Kasumi-1 (cell line): ENCODE results near the gene CTPS1.

ENCODE experiments used
- DNase-seq, 2 experiments: peaks; one replicate each; lab custom pipeline; 2025; lab: John Stamatoyannopoulos, UW

CTPS1 gene

DNA sequence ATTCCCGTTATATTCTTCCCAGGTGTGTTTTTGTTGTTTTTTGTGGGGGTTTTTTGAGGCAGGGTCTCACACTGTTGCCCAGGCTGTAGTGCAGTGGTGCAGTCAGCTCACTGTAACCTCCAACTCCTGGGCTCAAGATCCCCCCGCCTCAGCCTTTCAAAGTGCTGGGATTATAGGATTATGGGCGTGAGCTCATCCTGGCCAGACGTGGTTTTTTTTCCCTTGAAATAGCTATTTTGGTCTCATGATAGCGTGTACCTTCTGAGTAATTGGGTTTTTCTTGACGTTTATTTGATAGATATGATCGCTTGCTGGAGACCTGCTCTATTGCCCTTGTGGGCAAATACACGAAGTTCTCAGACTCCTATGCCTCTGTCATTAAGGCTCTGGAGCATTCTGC lies 17.6 kb downstream of the CTPS1 start:
- no peak for DNase-seq

DNA sequence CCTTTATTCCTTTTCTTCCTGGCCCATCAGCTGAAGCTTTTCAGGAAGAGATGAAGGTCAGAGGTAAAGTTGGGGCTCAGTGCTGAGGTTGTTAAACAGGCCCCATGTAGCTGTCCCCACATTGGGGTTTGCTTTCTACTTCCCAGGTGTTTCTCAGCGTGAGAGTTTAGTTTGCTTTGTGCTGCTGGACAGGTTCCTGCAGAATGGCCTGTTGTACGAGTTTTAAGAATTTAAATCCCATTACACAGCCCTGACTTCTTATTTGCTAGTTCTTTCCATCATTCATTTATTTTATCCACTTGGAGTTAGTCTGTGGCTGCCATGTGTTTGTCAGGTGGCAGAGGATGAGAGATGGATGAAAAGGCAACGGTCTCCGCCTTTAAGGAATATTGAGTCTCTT lies 19.2 kb downstream of the CTPS1 start:
- DNase-seq: no peak

DNA sequence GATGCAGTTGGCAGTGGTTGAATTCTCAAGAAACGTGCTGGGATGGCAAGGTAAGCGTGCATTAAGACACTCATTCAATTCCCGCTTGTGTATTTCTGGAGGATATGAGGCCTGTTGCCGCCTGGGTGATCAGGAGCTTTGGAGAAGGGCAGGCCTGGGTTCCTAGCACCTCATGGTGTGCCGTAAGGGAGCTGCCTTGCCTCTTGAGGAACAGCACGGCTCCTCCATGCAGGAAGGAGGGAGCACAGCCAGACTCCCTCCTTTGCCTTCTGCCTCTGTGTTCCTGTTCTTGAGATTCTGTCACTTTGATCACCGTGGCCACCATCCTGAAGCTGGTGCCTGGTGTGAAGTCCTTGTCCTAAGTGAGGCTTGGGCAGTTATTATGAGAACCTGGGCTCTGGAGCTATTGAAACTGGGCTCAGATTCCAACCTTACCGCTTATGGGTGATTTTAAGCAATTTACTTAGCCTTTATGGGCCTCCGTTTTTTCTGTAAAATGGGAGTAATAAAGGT lies 23.7 kb downstream of the CTPS1 start:
- no peak for DNase-seq

DNA sequence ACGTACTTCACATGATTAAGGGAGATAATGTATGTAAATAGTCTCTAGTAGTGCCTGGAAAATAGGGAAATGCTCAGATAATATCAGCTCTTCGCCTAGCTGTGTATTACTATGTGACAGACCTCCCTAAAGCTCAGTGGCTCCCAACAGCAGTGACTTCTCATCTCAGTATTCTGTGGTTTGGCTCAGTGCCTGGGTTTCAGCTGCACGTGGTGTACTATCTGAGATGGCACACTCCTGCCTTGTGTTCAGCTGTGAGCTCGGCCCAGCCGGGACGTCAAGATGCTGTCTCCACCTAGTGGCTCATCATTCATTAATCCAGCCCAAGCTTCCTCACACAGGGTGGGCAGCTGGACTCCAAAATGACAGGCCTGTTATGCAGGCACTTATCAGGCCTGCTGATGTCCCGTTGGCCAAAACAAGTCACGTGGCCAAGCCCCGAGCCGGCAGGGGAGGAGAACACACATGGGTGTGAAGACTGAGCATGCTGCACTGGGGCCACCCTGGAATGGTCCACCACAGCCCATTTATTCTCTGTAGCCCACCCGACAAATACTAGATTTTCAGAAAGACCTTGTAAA lies 24.2 kb downstream of the CTPS1 start:
- peak; percentile 99 to 100 for DNase-seq

DNA sequence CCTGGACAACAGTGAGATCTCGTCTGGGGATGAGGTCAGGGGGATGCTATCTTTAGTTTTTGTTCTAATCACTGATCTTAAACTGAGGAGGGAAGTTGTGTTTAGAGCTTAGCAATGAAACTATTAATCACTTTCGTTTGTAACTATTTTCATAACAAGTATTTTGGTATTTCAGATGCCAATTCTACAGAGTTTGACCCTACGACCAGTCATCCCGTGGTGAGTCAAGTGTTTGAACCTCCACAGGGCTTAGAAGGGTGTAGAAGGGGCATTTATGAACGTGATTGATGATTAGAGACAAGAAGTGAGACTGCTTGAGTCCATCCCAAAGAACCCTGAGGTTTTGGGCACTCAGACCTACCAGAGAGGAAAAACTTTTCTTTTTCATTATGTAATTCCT lies 26.4 kb downstream of the CTPS1 start:
- no peak for DNase-seq

DNA sequence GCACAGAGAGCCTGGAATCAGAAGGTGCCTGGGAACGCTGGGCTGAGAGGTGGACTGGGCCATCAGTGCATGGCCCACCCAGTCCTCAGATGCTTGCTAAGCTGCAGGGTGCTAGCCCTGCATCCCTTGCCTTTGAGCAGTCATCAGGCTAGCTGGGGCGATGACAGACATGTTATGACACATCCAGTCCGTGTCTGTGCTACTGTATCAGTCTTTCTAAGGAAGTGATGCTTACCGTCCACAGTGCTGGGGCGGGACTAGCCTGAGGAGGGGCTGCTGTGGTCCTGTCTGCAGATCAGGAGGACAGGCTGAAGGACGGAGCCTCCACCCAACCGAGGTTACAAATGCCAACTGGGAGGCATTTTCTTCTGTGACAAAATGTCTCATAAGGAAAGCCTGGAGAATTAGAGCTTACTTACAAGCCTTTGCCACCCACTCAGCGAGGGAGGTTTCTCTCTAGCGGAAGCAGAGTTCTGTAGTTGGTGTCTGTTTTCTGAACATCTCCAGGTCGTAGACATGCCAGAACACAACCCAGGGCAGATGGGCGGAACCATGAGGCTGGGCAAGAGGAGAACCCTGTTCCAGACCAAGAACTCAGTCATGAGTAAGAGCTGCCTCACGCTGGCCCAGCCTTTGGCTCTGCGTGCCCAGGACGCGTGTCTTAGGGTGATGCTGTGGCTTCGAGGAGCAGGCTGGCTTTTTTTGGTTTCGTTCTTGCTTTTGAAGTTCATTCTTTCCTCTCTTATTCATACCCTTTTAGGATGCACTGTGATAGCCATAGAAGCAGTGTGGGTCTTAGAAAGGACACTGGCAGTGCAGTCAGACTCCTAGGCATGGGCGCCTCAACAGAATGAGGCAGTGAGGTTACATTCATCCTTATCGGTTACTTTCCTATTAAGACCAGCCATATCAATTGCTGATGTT lies 27.7 kb downstream of the CTPS1 start:
- no peak for DNase-seq

DNA sequence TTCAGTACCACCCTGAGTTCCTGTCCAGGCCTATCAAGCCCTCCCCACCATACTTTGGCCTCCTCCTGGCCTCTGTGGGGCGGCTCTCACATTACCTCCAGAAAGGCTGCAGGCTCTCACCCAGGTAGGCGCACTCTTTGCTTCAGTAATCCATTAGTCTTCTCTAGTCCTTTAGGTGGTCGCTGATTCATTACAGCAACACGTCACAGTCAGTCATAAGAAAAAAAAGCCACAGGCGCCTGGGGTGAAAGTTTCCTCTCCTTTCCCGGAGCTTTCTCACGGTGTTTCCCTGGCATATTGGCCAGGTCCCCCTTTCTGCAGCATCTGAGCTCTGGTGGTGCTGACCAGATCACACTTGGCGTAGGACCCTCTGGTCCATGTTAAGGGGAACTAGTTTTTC lies 30.0 kb downstream of the CTPS1 start:
- DNase-seq: no peak

DNA sequence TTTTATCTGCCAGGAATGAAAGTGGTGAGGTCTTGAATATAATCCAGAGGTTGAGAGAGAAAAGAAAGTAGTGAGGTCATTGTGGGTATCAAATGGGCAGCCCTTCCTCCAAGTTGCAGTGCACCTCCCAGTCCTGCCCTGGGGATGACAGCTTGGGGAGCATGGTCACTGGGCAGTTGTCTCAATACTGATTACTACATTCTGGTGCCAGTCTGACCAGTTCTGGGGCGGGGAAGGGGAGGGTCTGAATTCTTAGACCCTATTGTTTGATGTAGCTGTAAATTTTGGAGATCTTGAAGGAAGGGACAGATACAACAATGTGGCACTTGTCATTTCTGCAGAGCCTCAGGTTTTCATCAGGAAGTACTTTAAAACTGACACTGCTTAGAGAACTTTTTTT lies 30.8 kb downstream of the CTPS1 start:
- no peak for DNase-seq

DNA sequence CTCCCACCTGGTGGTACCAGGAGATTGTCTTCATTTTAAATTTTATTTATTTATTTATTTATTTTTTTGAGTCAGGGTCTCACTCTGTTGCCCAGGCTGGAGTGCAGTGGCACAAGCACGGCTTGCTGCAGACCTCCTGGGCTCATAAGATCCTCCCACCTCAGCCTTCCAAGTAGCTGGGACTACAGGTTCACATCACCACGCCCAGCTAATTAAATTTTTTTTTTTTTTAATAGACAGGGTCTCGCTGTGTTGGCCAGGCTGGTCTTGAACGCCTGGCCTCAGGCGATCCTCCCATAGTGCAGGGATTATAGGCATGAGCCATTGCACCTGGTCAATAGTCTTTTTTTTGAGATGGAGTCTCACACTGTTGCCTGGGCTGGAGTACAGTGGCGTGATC lies 33.5 kb downstream of the CTPS1 start:
- DNase-seq: no peak

DNA sequence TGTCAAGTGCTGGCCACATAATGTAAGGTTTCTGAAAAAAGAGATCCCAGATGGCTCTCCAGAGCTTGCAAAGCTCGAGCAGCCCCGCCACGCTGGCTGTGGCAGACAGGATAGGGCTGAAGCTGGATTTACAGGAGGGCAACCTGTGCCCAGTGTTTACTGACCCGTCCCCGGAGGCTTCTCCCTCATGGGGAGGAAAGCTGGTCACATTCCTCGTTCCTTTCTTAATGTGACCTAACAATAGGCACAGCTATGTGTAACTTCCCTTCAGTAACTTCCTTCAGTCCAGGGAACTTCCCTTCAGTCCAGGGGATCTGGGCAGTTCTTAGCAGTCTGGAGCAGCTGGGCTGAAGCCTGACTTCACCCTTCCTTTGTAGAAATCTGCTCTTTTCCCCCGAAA lies 34.3 kb downstream of the CTPS1 start:
- DNase-seq: peak in 1 of 2 experiments; percentile 6

DNA sequence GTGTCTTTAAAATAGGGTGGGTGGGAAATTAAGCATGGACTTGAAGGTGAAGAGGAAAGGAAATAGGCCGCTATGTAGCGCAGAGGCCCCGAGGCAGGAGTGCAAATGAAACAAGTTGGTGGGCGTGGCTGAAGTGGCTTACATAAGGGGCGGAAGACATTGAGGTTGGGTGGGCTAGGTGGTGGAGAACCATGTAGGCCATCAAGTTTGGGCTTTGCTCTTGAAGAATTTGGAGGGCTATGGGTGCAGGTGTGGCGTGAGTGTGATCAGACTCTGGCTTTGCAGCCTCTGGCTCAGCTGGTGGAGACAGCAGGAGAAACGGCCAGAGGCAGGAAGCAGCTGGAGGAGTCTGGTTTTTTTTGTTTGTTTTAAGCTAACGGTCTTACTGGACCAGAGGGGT lies 35.4 kb downstream of the CTPS1 start:
- no peak for DNase-seq

DNA sequence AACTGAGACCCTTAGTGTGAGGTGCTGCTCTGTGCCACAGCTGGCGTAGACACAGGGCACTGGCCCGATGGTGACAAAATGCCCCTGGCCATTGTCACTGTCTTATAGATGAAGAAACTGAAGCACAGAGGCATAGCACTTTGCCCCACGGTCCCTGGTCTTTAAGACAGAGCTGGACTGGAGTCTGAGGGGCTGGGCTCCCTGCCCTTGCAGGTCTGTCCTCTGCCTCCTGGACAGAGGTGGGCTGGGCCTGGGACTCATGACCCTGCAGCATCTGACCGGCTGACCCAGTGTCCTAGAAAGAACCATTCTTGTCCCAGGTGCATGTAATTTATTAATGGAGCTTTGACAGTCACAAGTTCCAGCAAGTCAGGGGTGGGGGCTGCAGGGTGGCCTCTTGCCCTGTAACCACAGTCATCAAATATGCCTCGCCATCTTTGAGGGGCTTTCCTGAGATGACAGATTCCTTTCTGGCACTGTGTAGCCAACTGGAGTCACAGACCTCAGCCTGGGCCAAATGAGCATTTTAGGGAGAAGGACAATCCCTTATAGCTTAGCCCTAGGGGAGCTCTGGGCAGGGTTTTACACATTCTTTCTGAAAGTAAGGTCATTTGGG lies 35.9 kb downstream of the CTPS1 start:
- no peak for DNase-seq

DNA sequence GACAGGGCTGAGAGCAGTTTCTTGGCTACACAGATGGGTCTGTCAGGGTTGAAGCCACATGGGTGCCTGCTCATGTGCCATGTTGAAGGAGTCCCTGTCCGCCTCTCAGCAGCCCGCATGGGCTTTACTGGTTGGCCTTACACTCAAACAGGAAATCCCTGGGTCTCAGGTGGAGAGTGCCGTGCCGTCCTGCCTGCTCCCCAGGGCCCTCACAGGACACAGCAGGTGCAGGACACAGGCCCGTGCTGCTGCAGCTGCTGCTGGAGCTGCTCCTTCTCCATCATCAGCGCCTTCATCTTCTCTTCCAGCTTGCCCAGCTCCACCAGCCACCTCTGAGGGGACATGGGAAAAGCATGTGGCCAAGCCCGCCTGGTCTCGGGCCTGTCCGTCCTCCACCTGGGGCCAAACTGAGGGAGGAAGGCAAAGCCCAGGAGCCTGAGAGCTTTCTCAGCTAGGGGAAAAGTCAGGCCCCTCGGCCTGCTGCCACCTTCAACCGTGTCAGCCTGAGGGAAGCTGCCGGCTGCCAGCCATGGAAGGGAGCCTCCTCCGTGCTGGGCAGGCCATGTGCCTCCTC lies 36.5 kb downstream of the CTPS1 start:
- no peak for DNase-seq

DNA sequence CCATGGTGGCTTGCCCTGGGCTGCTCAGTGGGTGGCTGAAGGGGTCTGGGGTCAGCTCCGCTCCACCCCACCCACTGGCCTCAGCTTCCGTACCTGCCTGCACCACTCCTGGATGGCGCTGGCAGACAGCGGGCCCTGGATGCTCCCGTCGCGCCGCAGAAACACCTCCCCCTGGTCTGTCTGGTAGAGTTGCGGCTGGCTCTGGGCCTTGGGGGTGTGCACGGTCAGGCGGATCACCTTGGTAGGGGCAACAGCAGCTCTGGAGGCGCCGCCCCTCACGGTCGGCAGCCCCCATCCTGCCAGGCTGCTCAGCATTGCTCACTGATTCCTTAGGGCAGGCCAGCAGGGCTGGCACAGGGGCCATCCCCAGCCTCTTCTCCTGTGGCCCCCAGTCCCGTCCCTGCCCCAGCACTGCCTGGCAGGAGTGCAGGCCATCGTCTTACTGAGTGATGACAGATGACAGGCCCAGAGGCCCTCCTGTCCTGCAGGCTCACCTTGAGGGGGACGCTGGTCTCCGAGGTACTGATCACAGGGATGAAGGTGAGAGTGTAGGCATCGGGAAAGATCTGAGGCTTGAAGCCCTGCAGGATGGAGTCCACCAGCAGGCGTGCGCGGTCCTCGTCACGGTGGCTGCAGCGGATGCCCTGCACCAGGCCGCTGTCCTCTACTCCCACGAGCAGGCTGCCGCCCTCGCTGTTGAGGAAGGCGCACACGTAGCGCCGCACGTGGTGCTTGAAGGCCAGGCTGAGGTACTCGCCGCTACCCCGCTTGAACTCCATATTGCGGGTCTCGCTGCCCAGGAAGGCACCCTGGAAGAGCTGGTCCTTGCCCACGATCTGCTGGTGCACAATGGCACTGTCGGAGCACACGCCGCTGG lies 37.9 kb downstream of the CTPS1 start:
- DNase-seq: no peak

DNA sequence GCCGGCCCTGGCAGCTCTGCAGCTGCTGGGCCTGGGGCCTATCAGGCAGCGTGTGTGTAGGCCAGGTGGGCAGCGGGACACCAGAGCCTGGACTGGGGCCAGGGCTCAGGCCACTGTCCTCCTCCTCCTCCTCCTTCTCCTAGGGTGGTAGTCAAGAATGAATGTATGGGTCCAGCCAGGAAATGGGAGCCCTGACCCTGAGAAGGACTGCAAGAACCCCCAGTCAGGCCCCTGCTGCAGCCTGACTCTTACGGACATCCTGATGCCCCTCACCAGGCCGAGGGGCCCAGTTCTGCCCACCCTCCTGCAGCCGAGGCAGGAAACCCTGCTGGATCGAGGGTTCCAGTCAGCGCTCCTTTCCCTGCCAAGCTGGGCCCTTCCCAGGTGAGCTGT lies 38.5 kb downstream of the CTPS1 start:
- no peak for DNase-seq

DNA sequence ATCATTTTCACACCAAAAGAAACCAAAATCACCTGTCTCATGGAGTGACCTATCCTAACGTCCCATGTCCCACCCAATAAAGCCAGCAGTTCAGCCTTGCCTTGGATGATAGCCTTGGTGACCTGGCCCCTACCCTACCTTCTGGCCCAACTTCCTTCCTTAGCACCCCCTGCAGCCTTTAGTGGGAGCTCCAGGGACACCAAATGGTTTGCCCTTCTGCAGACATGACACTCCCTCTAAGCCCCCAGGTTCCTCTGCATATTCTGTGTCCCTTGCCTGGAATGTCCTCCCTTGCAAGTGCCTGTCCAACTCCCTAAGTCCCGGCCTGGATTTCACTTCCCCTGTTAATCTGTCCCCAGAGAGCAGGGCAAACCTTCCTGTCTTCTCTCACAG lies 39.9 kb downstream of the CTPS1 start:
- DNase-seq: no peak

DNA sequence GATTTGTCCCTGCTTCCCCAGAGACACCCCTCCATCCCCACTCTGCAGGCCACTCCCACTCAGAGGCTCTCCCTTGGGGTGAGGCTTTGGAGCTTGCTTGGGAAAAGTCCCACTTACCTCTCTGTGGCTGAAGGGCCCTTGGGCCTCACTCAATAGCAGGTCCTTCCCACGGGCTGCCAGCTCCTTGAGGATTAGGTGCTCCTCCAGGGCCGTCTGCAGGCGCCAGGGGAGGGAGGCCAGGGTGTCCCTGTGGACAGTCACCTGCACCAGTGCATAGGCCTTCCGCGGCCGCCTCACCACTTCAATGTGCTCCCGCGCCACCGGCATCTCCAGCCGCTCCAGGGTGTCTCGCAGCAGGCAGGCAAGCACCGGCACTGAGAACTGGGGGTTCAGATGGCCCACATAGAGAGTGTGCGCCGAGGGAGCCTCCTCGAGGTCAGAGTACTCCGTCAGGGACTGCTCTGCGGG lies 40.6 kb downstream of the CTPS1 start:
- DNase-seq: no peak

DNA sequence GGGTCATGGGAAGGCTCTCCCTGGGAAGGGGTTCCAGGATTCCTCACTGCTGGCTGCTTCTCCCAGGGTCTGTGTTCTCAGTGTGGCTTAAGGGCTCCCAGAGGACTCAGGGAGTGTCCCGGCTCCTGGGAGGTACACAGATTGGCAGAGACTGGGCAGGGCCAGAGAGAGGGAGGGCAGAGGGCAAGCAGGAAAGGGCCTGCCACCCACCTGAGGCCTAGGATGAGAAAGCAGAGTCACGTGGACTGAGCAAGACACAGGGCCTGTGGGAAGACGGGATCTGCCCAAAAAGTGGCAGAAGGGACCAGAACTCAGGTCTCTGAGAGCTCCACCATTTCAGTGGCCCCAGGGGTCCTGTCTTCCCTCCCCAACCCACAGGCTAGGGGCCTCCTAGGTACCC lies 41.2 kb downstream of the CTPS1 start:
- no peak for DNase-seq

DNA sequence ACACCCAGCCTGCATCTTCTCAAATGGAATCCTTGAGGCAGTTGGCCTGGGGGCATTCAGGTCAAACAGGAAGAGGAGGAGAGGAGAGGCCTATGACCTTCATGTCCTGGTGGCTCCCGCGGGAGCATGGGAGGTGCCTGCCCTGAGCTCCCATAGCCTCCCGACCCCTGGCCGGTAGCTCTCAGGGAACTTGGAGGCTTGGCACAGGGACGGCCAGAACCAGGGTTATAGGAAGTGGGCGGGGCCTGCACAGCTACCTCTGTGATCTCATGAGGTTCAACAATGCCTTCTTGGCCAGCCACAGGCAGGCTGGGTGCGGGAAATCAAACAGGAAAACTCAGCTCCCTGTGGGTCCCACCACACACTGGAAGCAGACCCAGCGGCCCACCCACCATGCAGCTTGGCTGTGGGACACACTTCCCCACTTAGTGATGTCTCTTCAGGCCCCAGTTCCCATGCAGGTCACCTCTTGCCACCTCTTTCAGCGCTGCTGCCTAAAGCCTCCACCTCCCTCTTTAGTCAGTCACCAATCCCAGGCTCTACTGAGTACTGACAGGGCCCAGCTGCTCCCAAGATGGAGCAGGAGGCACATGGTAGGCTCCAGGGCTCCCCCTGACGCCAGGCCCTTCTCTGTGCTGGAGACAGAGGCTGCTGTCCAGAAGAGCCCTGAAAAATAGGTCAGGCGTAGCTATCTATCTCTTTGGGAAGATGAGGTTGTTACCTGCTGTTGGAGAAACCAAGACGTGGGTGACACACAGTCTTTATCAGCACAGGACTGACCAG lies 42.2 kb downstream of the CTPS1 start, which contains the start of gene SLFNL1:
Gene SLFNL1, minus strand, starts transcription at position 200 of the 783 bp plus-strand sequence. CDS start 1,065 bp downstream, outside the sequence.
- no peak for DNase-seq

DNA sequence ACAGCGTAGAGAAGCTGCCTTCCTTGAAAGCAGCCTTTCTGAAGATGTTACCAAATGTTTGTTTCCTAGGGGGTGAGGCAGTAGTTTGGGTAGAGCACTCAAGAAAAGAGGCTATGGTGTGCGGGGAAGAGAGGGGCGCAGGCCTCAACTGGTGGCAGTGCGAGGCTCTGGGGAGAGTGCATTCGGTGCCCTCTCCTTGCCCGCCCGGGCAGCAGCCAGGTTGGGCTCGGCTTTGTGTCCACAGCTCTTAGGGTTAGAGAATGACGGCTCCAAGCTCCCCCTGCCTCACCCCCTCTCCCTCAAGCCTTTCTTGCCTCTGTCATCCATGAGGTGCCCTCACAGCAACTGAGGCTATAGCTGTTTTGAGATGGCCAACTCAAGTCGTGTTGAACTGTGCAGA lies 42.9 kb downstream of the CTPS1 start:
- no peak for DNase-seq
